GM23248 (cell line): ENCODE results near the gene TSPAN14.

Source experiments
- EZH2 ChIP-seq: fragments of 200-600 bp; sonication (generic); IDR thresholded peaks from 2 replicates; pipeline ENCODE4 v1.6.1; 2018; ENCODE audit warnings: antibody characterized with exemption, mild to moderate bottlenecking; ENCODE audit not compliant: insufficient read depth, poor library complexity, severe bottlenecking
- EZH2phosphoT487 ChIP-seq: fragments of 200-600 bp; sonication (generic); IDR thresholded peaks from 2 replicates; pipeline ENCODE4 v1.6.1; 2018; ENCODE audit warnings: antibody characterized with exemption, moderate library complexity, mild to moderate bottlenecking, low read depth; ENCODE audit not compliant: insufficient read depth

GRCh38 chr10:80523773-80524172 lies 69.7 kb downstream of the TSPAN14 start:
- TF ChIP-seq EZH2 (no peak), EZH2phosphoT487 (no peak)
